T47D (cell line): ENCODE results near the gene SERINC3.

Experiments
- DNase-seq, 2 experiments: peaks; one replicate each; pipeline versions ENCODE4 v3.0.0 to v3.0.0-alpha.2; 2011 to 2012; ENCODE audit warnings: low read depth in 1 of 2, low spot score in 1 of 2
- JUND ChIP-seq: IDR thresholded peaks from 2 replicates; pipeline ENCODE4 v1.6.1; 2012; ENCODE audit warnings: low read depth
- in situ Hi-C: cut with HindIII; loops from 2 replicates; pipeline ENCODE4 v1.10.0; 2016; ENCODE audit warnings: low sequenced_read_pairs, low pct_unique_long_range_greater_than_20kb

The SERINC3 gene

GRCh38 chr20:44465001-44465560 is 56.8 kb downstream of the SERINC3 start:
- no peak for DNase-seq
- no peak for TF ChIP-seq JUND
- in situ Hi-C loops, result no loop called here

GRCh38 chr20:44464514-44464913 is 57.4 kb downstream of the SERINC3 start:
- no peak for DNase-seq
- in situ Hi-C loops, result no loop called here
- no peak for TF ChIP-seq JUND

- no peak for DNase-seq
- TF ChIP-seq JUND, result no peak
- in situ Hi-C loops, result no loop called here
Observed at GRCh38 chr20:44463466-44463865, 58.4 kb downstream of the SERINC3 start.

GRCh38 chr20:44461803-44462174 is 60.1 kb downstream of the SERINC3 start:
- no peak for TF ChIP-seq JUND
- in situ Hi-C loops, result no loop called here
- no peak for DNase-seq

GRCh38 chr20:44461142-44461802 is 60.6 kb downstream of the SERINC3 start:
- DNase-seq, result no peak
- in situ Hi-C loops, result no loop called here
- no peak for TF ChIP-seq JUND

- DNase-seq, result peak; percentile 55 to 68
- TF ChIP-seq JUND, result no peak
- in situ Hi-C loops, result no loop called here
Observed at GRCh38 chr20:44460795-44461141, 61.1 kb downstream of the SERINC3 start.

- TF ChIP-seq JUND, result no peak
- in situ Hi-C loops, result no loop called here
- DNase-seq, result no peak
Observed at GRCh38 chr20:44459271-44459670, 62.6 kb downstream of the SERINC3 start.

GRCh38 chr20:44457016-44457415 is 64.9 kb downstream of the SERINC3 start:
- in situ Hi-C loops, result no loop called here
- DNase-seq, result peak in 1 of 2 experiments; percentile 49
- no peak for TF ChIP-seq JUND

GRCh38 chr20:44456611-44457010 is 65.3 kb downstream of the SERINC3 start:
- in situ Hi-C loops, result no loop called here
- TF ChIP-seq JUND, result no peak

GRCh38 chr20:44455126-44455525 is 66.7 kb downstream of the SERINC3 start:
- no peak for TF ChIP-seq JUND
- no peak for DNase-seq
- in situ Hi-C loops, result no loop called here

More at GRCh38 chr20:44456611-44457010, 65.3 kb downstream of the SERINC3 start:
- no peak for DNase-seq

GRCh38 chr20:44454306-44454963 is 67.4 kb downstream of the SERINC3 start:
- no peak for DNase-seq
- in situ Hi-C loops, result no loop called here
- TF ChIP-seq JUND, result no peak

GRCh38 chr20:44450903-44451450 is 70.9 kb downstream of the SERINC3 start:
- in situ Hi-C loops, result no loop called here
- TF ChIP-seq JUND, result no peak
- no peak for DNase-seq

- no peak for DNase-seq
- in situ Hi-C loops, result no loop called here
- TF ChIP-seq JUND, result no peak
Observed at GRCh38 chr20:44450281-44450889, 71.5 kb downstream of the SERINC3 start.
